Raji (cell line): ENCODE measurements around the gene PI16.

ENCODE experiments used
- POLR2A ChIP-seq: IDR thresholded peaks from 2 replicates; pipeline ENCODE4 v1.6.1; 2011; ENCODE audit warnings: low read depth, low read length, control low read depth; ENCODE audit not compliant: insufficient read depth

PI16 gene

DNA sequence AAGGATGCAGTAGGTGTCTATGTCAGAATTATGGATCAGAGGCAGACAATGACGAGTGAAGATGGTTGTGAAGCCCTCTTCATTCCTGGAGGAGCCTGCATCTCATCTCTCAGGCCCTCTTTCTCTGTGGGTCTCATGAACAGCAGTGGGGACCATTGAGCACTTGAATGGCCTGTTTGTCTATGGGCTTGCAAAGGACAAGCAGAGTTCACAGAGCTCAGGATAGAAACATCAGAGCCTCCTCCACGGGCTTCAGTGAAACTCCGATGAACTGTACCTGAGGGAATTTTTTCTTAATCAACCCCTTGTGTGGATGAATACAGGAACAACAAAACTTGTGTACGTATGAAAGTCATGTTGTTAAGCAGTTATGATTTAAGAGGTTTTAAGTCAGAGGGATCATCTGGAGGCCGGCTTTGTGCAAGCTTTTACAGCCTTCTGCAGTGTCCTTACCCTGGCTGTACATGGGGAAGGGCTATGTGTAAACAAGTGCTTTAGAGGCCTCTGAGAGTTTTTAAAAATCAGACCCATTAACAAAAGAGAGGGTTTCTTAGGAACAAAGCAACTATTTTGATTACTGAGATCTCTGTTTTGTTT is 29.7 kb upstream of the PI16 start:
- no peak for TF ChIP-seq POLR2A

DNA sequence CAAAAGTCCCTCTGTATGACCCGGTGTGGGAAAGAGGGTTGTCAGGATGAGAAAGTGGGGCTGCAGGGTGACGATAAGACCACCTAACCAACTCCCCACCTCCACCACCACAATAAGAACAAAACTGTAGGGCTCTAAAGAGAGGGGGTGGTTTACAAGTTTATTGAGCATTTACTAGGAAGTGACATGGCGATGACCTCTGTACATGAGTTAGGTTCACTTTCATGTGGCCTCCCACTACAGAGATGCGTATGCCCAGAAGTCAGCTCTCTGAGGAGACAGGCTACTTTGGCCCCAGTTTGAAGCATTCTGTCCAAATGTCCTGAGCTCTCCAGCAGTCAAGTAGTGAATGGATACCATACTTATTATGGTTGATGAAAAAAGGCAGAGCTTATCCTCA is 28.7 kb upstream of the PI16 start:
- no peak for TF ChIP-seq POLR2A

- no peak for TF ChIP-seq POLR2A
Observed at GRCh38 chr6:36926708-36927513, 27.6 kb upstream of the PI16 start.

- no peak for TF ChIP-seq POLR2A
Observed at GRCh38 chr6:36927691-36928546, 26.6 kb upstream of the PI16 start.

DNA sequence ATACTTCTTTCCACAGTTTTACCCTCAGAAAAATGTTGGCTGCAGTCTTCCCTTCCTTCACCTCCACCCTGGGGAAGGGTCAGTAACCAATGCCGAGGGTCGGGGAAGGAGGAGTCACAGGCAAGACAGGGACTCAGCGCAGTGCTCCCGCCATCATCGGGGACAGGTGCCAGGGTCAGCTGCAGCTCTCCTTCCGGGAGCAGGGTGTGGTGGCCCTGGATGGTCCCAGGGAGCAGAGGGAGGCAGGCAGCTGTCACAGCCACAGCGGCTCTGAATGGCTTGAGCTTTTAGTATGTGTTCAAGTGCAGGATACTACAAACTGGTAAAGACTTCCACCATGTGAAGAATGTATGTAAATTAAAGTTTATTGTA is 26.0 kb upstream of the PI16 start:
- TF ChIP-seq POLR2A, result no peak

- no peak for TF ChIP-seq POLR2A
Observed at GRCh38 chr6:36929152-36929551, 25.4 kb upstream of the PI16 start.

GRCh38 chr6:36929607-36930006 is 24.9 kb upstream of the PI16 start:
- TF ChIP-seq POLR2A, result no peak

GRCh38 chr6:36930483-36930882 is 24.1 kb upstream of the PI16 start:
- no peak for TF ChIP-seq POLR2A

DNA sequence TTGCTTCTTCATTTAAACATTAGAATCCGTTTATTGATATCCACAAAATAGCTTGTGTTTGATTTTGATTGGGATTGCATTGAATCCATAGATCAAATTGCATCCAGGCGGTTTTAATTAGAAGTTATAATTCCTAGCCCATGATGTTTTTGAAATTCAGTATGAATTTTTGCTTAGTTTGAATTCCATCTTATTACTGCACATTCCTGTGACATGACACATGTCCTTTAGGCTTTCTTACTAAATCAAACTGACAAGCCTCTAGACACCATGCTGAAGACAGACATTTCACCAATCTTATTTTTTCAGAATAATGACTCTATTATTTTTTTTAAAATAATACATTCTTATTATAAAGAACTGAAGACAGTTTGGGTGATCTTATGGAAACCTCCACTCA is 21.4 kb upstream of the PI16 start:
- TF ChIP-seq POLR2A, result no peak

DNA sequence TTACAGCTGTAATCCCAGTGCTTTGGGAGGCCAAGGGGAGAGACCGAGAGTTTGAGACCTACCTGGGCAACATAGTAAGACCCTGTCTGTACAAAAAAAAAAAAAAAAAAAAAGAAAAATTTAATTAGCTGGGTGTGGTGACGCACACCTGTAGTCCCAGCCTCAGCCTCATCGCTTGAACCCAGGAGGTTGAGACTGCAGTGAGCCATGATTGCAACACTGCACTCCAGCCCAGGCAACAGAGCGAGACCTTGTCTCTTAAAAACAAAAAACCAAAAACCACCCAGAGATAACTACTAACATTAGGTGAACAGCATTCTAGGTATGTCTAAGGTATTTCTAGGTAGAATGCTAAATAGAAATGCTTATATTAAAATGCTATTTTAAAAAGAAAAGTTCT is 21.0 kb upstream of the PI16 start:
- no peak for TF ChIP-seq POLR2A

GRCh38 chr6:36934901-36935300 is 19.6 kb upstream of the PI16 start:
- no peak for TF ChIP-seq POLR2A

DNA sequence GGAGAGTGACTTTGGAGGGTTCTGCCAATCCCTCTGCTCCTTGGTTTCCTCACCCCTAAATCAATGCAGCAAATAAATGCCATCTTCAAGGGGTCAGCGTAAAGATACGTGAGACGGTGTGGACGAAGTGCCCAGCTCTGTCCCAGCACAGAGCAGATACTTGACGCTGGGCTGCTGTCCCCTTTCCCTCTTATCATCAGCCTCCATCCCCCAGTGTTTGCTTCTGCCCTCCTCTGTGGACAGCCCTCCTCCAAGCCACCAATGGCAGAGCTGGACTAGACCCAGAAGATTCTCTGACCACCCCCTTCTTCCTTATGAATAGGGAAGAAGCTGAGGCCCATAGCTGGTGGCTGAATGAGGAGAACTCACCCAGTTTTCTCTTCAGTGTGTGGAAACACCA is 17.7 kb upstream of the PI16 start:
- no peak for TF ChIP-seq POLR2A

DNA sequence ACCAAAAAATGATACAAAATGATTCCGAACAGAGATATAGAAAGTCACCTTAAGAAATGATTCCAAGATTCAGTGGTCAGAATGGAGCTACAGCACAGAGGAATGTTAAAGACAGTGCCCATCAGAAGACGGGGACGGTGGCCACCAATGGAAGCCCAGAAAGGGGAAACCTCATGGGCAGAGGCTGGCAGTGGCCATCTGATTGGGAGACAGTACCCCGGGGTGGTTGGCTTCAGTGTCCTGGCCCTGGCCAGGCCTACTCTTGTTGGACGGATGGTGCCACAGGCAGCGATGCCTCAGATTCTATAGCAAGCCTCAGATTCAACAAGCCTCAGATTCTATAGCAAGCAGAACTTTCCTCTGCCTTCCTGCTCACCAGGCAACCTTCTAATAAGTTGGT is 16.6 kb upstream of the PI16 start:
- TF ChIP-seq POLR2A, result no peak

DNA sequence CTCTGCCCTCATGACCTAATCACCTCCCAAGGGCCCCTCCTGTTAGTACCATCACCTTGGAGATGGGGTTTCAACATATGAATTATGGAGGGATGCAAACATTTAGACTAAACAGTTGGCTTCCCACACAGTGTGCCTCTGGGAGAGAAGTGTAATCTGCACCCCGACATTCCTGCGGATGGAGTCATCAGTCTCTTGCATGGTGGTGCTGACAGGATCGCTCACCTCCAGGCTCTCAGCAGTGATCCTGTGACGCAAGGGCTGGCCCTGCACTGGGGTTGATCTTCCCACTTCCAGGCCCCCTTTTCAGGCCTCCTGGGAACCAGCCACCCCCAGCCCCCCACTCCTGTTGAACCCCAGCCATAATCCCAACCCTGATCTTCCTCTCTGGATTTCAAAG is 16.0 kb upstream of the PI16 start:
- TF ChIP-seq POLR2A, result no peak

DNA sequence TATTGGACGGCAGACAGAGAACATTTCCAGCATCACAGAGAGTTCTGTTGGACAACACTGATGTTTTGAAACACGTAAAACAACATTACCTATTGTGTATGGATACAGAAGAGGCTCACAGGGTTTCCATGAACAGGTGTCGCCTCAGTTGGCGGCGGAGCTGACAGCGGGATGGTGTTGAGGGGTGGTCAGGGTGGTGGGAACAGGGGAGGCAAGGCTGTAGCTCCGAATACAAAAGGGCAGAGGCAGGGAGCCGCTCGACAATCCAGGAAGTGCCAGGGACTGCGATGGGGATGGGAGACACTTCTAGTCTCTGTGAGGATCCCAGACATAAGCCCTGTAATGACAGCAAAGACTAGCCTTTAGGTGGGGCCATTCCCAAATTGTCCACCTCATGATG is 14.5 kb upstream of the PI16 start:
- TF ChIP-seq POLR2A, result no peak

GRCh38 chr6:36944650-36945049 is 9.9 kb upstream of the PI16 start:
- no peak for TF ChIP-seq POLR2A

DNA sequence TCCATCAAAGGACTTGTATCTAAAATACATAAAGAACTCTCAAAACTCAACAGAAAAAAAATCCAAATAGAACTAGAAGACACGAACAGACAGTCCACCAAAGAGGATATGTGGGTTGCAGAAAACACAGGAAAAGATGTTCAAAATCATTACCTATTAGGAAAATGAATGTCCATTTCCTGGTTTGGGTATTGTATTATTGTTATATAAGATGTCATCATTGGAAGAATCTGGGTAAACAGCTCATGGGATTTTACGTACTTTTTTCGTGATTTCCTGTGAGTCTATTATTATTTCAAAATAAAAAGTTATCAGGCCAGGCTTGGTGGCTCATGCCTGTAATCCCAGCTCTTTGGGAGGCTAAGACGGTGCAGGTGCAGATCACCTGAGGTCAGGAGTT is 9.2 kb upstream of the PI16 start:
- TF ChIP-seq POLR2A, result no peak

- TF ChIP-seq POLR2A, result no peak
Observed at GRCh38 chr6:36946526-36946925, 8.0 kb upstream of the PI16 start.
